NB4 (cell line): Measurements from ENCODE around the gene DPP8.

Source experiments
- CTCF ChIP-seq: IDR thresholded peaks from one replicate; pipeline ENCODE4 v1.5.1; 2012; ENCODE audit warnings: low read depth, low read length
- MAX ChIP-seq: IDR thresholded peaks from 2 replicates; pipeline ENCODE4 v1.6.1; 2011; ENCODE audit warnings: low read depth, low read length
- POLR2A ChIP-seq: IDR thresholded peaks from 2 replicates; pipeline ENCODE4 v1.6.1; 2011; ENCODE audit warnings: mild to moderate bottlenecking; ENCODE audit not compliant: insufficient read length; ENCODE audit errors: extremely low read depth

DNA sequence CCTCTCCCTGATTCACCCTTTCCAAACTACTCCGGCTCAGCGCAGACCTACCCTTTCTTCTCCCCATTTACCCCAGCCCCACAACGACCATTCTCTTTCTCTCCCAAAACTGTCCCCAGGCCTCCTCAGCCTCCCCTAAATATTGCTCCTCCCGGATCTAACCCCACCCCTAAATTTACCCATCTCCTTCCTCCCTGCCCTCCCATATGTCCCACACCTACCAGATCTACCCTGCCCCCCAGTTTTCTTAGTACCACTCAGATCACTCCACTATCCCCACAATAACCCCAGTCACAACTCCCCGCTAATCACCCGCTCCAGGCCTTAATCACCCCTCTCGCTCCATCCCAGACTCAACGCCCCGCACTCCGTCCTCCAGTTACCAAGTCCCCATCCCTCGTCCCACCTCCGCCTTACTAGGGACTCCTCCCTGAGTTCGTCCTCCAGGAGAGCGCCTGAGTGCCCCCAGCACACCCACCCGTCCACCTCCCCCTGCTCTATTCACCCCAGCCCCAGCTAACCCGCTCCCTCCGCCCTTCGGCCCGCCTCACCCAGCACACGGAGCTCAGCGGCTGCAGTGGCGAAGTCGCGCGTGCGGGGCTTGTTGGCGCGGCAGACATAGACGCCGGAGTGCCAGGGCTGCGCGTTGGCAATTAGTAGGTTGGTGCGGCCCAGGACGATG, 121.1 kb downstream of the DPP8 start:
- no peak for TF ChIP-seq CTCF
- TF ChIP-seq POLR2A, result no peak
- no peak for TF ChIP-seq MAX
